Lung (tissue), 12 donors: ENCODE results near the gene DZIP1. TPM values are rescaled to one million over a fixed set of nuclear protein-coding genes. Genes with fewer than 3 reads are reported as not detected.

Experiments
- ATAC-seq: fragments of 200-7000 bp; cut with Tn5 transposase; one replicate; pipeline ENCODE4 v1.9.1; 2020; ENCODE audit warnings: moderate number of reproducible peaks; ENCODE audit not compliant: insufficient read depth, low FRiP score
- DNase-seq, 3 donors: peaks; one replicate each; pipeline ENCODE4 v3.0.0-alpha.2; 2013 to 2017
- H3K27ac ChIP-seq, 2 donors: one replicate each; pipeline ENCODE4 v1.5.1; 2013; ENCODE audit warnings: mild to moderate bottlenecking in 2 of 2, moderate library complexity in 2 of 2, control low read depth in 1 of 2, inconsistent platforms in 1 of 2, low read depth in 1 of 2, low read length in 1 of 2
- H3K27me3 ChIP-seq, 3 donors: one replicate each; pipeline ENCODE4 v1.5.1; 2013; ENCODE audit warnings: low read length in 2 of 3; ENCODE audit not compliant: control insufficient read depth in 3 of 3, insufficient read depth in 3 of 3
- H3K36me3 ChIP-seq, 4 donors: one replicate each; pipeline ENCODE4 v1.5.1; 2013; ENCODE audit warnings: low read length in 4 of 4, mild to moderate bottlenecking in 1 of 4, moderate library complexity in 1 of 4; ENCODE audit not compliant: control insufficient read depth in 4 of 4, insufficient read depth in 4 of 4
- H3K4me1 ChIP-seq, 5 donors: one replicate each; pipeline ENCODE4 v1.5.1; 2013; ENCODE audit warnings: low read length in 5 of 5, mild to moderate bottlenecking in 2 of 5, moderate library complexity in 1 of 5; ENCODE audit not compliant: control insufficient read depth in 5 of 5, insufficient read depth in 5 of 5
- H3K4me3 ChIP-seq: one replicate; pipeline ENCODE4 v1.5.1; 2013; ENCODE audit warnings: mild to moderate bottlenecking, control low read depth, moderate library complexity
- H3K9ac ChIP-seq, 2 donors: one replicate each; pipeline ENCODE4 v1.5.1; 2013; ENCODE audit warnings: low read length in 2 of 2, control low read depth in 1 of 2; ENCODE audit not compliant: insufficient read depth in 1 of 2
- H3K9me3 ChIP-seq, 4 donors: one replicate each; pipeline ENCODE4 v1.5.1; 2013; ENCODE audit warnings: low read length in 3 of 4, mild to moderate bottlenecking in 1 of 4, moderate library complexity in 1 of 4; ENCODE audit not compliant: control insufficient read depth in 4 of 4, insufficient read depth in 3 of 4
- CTCF ChIP-seq: IDR thresholded peaks from 2 replicates; pipeline ENCODE4 v1.5.1; 2012; ENCODE audit warnings: mild to moderate bottlenecking; ENCODE audit errors: control extremely low read depth, extremely low read depth
- WGBS, 2 donors: extraction: QIAGEN DNeasy Blood & Tissue Kit; methylation state at CpG; one replicate each; pipeline ENCODE4 v1.1.7; 2013; 5-methylcytosine and 5-hydroxymethylcytosine counted together
- polyA plus RNA-seq, 2 donors: library from polyadenylated mRNA; stranded (reverse); fragments of 200-250 nt; gene quantifications; one replicate each; pipeline ENCODE4 v1.2.1, GENCODE V29; 2013
- total RNA-seq, 2 donors: library from RNA; depleted of rRNA in 1 of 2; stranded (reverse); fragments of >200 nt in 1 of 2; gene quantifications; one replicate each; pipeline ENCODE4 v1.2.1, GENCODE V29; 2014 to 2021
- donor health status: control.
- donor health status: control.
- donor health status: Bipolar disorder and iron deficiency.
- donor health status: healthy.
- donor health status: DM: yes; HTN: yes; CAD: no.

Gene DZIP1
- total and polyA plus RNA-seq, 4 donors, result 3.9 to 26.4 (median 7.7) TPM

- Histone ChIP-seq H3K4me3 (no peak overlapping the region), H3K9me3 (no peaks in the 10 kb centered on the region), H3K27ac (no peak overlapping the region), H3K27me3 (peaks cover 3 to 31% (median 6%) of the 10 kb centered on the region in 3 donors), H3K9ac (peak overlapping the region in 1 of 2 donors; percentile 88), H3K36me3 (peaks cover 0 to 12% (median 4%) of the 10 kb centered on the region in 4 donors), H3K4me1 (peaks cover 0 to 23% (median 2%) of the 10 kb centered on the region in 5 donors)
- ATAC-seq (no peak), DNase-seq (peak in 1 of 3 donors; percentile 23)
- TF ChIP-seq CTCF, result no peak
- 69 to 70% methylated on average over 3 of the region's 3 CpGs for WGBS, 2 donors
Measured at GRCh38 chr13:95642999-95643398, 1.5 kb downstream of the DZIP1 start.

- Histone ChIP-seq H3K9ac (no peak overlapping the region), H3K4me1 (peaks cover 0 to 23% (median 2%) of the 10 kb centered on the region in 5 donors), H3K27me3 (peaks cover 3 to 31% (median 6%) of the 10 kb centered on the region in 3 donors), H3K36me3 (peaks cover 0 to 17% (median 4%) of the 10 kb centered on the region in 4 donors), H3K27ac (no peak overlapping the region), H3K4me3 (no peak overlapping the region), H3K9me3 (no peaks in the 10 kb centered on the region)
- peak; percentile 75 for ATAC-seq
- peak; percentile 50 to 60 (median 50) for DNase-seq
- WGBS, 2 donors, result 10% methylated on average over 33 to 35 of the region's 35 CpGs
- TF ChIP-seq CTCF, result no peak
Measured at GRCh38 chr13:95642028-95642621, 2.4 kb downstream of the DZIP1 start.

GRCh38 chr13:95641291-95642027, 3.0 kb downstream of the DZIP1 start:
- TF ChIP-seq CTCF, result no peak
- Histone ChIP-seq H3K36me3 (peaks cover 0 to 22% (median 4%) of the 10 kb centered on the region in 4 donors), H3K27me3 (peaks cover 3 to 31% (median 6%) of the 10 kb centered on the region in 3 donors), H3K9ac (no peak overlapping the region), H3K9me3 (no peaks in the 10 kb centered on the region), H3K27ac (no peak overlapping the region), H3K4me3 (no peak overlapping the region), H3K4me1 (peaks cover 0 to 23% (median 2%) of the 10 kb centered on the region in 5 donors)
- DNase-seq (peak; percentile 20 to 44 (median 23)), ATAC-seq (no peak)
- 24 to 47% methylated on average over 46 to 57 of the region's 58 CpGs for WGBS, 2 donors
